NCI-H82 treated with DMSO at 0.1 percent for 48 hours (cell line): ENCODE data around the gene R3HDM4.
"Not testable (repeated sequence)": the region's sequence is repeated elsewhere in the genome, so short reads cannot be mapped to it uniquely, and the experiment has no call there.

Experiments
- DNase-seq: peaks from one replicate; lab custom pipeline; 2025; ENCODE audit not compliant: unreplicated experiment; lab: John Stamatoyannopoulos, UW

R3HDM4 gene

DNA sequence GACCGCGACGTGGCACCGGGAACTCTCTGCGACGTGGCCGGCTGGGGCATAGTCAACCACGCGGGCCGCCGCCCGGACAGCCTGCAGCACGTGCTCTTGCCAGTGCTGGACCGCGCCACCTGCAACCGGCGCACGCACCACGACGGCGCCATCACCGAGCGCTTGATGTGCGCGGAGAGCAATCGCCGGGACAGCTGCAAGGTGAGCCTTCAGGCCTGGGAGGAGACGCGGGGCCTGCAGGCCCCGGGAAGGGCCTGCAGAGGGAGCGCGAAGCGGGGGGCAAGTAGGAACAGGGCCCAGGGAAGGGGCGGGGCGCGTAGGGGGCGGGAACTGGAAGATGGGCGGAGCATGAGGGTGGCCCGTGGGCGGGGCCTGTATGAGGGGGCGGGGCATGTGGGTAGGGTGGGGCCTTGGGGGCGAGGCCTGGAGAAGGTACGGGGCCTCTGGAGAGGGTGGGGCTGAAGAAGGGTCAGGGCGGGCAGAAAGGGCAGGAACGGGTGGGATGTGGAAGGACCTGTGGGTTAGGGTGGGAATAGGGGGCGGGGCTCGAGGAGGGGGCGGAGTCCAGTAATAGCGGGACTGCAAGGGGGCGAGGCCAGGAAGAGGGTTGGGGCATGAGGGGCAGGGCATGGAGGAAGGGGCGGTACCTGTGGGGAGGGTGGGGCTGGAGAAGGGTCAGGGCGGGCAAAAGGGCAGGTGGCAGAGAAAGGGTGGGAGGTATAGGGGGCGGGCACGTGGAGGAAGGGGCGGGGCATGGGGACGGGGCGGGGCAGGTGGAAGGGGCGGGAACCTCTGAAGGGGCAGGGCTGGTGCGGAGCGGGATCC, 51.1 kb downstream of the R3HDM4 start:
- DNase-seq, result peak; percentile 74

GRCh38 chr19:861141-861755, 51.8 kb downstream of the R3HDM4 start:
- DNase-seq, result no peak

- no peak for DNase-seq
These were observed 53.9 kb downstream of the R3HDM4 start, which contains the start of gene CFD for GRCh38 chr19:858868-859843. CFD (plus strand) TSS chr19:859664; CDS start chr19:859690, 26 bp downstream.

- no peak for DNase-seq
These were observed 54.7 kb downstream of the R3HDM4 start for GRCh38 chr19:858284-858683.

GRCh38 chr19:855566-856120, 57.4 kb downstream of the R3HDM4 start:
- DNase-seq, result no peak

DNA sequence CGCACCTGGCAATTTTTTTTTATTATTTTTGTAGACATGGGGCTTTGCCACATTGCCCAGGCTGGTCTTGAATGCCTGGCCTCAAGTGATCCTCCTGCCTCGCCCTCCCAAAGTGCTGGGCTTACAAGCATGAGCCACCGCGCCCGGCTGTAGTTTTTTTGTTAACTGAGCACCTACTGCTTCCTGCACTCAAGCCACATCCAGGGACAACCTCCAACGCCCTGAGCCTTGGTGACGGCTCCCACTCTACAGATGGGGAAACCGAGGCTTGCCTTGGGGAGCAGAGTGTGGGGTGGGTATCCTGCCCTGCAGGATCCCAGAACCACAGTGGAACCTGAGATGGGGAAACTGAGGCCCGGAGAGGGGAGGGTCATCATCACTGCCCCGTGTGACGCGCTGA, 57.9 kb downstream of the R3HDM4 start:
- DNase-seq, result no peak

DNA sequence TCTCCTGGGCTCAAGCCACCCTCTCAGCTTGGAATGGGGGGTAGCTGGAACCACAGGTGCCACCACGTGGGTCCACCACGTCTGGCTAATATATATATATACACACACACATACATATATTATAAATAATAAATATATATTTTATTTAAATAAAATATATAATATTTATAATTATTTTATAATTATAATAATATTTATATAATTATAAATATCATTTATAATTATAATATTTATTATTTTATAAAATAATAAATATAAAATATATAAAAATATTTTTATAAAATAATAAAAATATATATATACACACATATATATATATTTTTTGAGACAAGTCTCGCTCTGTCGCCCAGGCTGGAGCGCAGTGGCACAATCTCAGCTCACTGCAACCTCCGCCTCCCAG, 58.5 kb downstream of the R3HDM4 start:
- no peak for DNase-seq

DNA sequence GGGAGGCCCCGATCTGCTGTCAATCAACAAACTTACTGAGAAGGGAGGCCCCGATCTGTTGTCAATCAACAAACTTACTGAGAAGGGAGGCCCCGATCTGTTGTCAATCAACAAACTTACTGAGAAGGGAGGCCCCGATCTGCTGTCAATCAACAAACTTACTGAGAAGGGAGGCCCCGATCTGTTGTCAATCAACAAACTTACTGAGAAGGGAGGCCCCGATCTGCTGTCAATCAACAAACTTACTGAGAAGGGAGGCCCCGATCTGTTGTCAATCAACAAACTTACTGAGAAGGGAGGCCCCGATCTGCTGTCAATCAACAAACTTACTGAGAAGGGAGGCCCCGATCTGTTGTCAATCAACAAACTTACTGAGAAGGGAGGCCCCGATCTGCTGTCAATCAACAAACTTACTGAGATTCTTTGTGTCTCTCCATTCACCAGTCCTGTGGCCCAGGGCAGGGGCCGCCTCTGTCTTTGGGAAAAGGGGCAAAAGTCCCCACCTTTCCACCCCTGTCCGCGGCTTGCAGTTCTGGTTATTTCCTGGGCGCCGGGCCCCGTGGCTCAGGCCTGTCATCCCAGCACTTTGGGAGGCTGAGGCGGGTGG, 59.3 kb downstream of the R3HDM4 start:
- not testable (repeated sequence) for DNase-seq

DNA sequence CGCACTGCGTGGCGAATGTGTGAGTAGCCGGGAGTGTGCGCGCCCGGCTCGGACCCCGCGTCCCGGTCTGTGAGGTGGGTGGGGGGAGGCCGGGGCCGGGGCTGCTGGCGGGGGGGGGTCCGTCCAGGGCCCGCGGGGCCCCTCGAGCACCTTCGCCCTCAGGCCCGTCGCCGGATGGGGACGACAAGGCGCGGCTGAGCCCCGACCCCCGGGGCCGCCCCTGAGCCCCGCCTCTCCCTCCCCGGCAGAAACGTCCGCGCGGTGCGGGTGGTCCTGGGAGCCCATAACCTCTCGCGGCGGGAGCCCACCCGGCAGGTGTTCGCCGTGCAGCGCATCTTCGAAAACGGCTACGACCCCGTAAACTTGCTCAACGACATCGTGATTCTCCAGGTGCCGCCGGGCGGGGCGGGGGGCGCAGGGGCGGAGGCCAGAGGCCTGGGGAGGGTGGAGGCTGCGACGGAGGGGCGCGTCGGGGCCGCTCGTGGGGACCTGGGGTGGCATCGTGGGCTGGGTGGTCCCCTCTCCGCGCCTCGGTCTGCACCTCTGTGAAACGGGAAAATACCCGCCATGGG, 59.9 kb downstream of the R3HDM4 start:
- no peak for DNase-seq

GRCh38 chr19:852136-853013, 60.6 kb downstream of the R3HDM4 start, which contains the start of gene ELANE:
ELANE (plus strand) TSS chr19:852303; CDS start chr19:852329, 26 bp downstream.
- no peak for DNase-seq

GRCh38 chr19:850979-851335, 62.1 kb downstream of the R3HDM4 start:
- no peak for DNase-seq

DNA sequence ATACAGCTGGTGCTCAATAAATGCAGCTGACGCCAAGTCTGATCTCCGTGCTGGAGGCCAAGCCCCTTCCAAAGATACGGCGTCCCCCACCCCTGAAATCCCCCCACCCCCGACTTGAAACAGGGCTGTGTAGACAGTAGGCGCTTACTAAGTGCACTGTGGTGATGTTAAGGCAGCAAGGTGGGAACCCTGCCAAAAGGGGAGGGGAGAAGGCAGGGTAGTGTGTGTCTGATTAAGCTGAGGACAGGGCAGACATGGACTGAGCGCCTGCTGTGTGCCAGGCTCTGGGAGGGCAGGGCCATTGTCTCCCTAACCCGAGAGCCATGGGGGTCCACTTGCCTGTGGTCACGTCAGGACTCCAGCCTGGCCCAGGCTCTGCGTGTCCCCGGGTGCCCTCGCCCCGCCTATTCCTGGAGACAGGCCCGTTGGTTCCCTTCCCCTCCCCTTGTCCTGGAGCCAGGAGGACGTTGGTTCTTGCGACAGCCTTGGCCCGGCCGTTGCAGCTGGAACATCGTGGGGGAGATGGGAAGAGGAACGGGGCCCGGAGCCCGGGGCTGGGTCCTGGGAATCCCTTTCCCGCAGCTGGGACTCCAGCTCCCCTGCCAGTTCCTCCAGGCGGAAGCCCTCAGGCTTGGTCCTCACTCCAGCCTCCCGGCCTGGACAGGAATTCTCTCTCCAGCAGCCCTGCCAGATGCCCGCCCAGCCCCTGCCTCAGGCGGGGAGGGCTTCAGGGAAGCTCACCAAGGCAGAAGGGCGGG, 62.6 kb downstream of the R3HDM4 start:
- no peak for DNase-seq

DNA sequence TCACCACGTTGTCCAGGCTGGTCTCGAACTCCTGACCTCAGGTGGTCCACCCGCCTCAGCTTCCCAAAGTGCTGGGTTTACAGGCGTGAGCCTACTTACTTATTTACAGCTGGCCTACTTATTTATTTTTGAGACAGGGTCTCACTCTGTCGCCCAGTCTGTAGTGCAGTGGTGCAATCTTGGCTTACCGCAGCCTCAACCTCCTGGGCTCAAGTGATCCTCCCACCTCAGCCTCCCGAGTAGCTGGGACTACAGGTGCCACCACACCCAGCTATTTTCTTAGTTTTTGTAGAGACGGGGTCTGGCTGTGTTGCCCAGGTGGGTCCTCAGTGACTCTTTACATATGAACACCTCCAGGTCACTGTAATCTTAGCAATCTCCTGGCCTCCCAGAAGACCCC, 63.8 kb downstream of the R3HDM4 start:
- not testable (repeated sequence) for DNase-seq

DNA sequence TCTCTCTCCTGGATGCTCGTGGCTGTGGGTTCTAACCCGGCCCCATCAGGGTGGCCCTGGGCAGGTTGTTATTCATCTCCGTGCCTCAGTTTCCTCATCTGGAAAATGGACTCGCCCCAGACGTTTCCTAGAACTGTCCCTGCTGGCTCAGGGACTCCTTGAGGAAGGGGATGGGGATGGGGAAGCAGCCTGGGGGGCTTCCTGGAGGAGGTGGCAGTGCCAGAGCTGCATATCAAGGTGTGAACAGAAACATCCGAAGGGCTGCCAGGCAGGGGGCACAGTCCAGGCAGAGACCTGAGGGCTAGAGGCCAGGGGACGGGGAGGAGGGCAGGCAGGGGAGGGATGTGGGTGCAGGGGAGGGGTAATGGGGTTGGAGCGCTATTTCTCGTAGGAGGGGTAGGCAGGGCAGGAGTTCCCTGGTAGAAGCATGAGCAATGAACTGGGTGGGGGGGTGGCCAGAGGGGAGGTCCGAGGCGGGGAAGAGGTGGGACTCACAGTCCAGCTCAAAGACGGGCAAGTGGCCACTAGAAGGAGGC, 64.6 kb downstream of the R3HDM4 start:
- no peak for DNase-seq
